ENCODE measurements around the gene DBT.

DNA sequence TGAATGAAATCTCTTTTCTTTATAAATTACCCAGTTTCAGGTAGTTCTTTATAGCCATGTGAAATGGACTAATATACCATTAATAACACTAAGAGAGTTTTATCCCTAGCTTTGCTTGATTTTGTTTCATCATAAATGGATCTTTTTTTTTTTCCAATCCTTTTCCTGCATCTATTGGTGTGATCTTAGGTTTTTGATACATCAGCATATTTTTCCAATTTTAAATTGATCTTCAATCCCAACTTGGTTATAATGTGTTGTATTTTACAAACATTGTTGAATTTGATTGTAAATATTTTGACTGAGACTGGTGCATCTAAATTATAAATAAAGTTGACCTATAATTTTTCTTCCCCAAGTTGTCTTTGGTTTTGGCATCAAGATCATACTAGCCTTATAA, 12.1 kb upstream of the DBT start:
- TF ChIP-seq BHLHE40 (IDR thresholded peaks at IDR 0.05; ENCODE audit: borderline replicate concordance) (no peak), FOXA1 (IDR thresholded peaks at IDR 0.05) (no peak), SP1 (IDR thresholded peaks at IDR 0.05) (no peak), NFRKB (IDR thresholded peaks at IDR 0.05) (no peak)

Measured in HEK293T (cell line).